ENCODE data around the gene CAMK4. TPM values are rescaled to one million over a fixed set of nuclear protein-coding genes. Genes with fewer than 3 reads are reported as not detected.

The CAMK4 gene
- total and polyA plus RNA-seq, 9 of the 15 experiments (the other 6 are each of a cell fraction or from before 2014, with no cell fraction given), result 0.35 TPM; not detected in 8

DNA sequence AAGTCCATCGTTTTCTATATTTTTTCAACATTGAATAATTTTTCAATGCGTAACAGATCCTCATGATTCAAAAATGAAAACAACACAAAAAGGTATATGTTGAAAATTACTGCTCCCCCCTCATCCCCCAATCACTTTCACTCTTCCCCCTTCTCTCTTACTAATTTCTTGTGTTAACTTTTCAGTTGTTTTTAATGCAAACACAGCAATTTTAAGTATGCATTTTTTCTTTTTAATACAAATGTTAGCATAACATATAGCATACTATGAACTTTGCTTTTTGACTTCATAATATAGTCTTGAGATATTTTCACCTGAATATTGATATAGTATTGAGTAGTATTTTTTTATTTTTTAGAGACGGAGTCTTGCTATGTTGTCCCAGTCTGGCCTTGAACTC is 41.1 kb upstream of the CAMK4 start (continued):
- TF ChIP-seq ARID1B (IDR thresholded peaks at IDR 0.05) (no peak), RFX1 (IDR thresholded peaks at IDR 0.05) (no peak), MAFK (IDR thresholded peaks at IDR 0.05; ENCODE audit: low read length) (peak; percentile 21; the same call in 1 of the 2 replicates), SMAD2 (IDR thresholded peaks at IDR 0.05; ENCODE audit: low read depth, low read length) (no peak), YY1 (IDR thresholded peaks at IDR 0.05; ENCODE audit: borderline replicate concordance in 1 of 3, control insufficient read depth in 1 of 3, extremely low read depth in 1 of 3, insufficient read depth in 3 of 3, insufficient read length in 1 of 3, insufficient replicate concordance in 2 of 3, low read depth in 1 of 3, low read length in 2 of 3) (no peak), STAT5B (CRISPR knock-in tag; IDR thresholded peaks at IDR 0.05) (no peak), PYGO2 (tag; IDR thresholded peaks at IDR 0.05) (no peak), NR2C1 (IDR thresholded peaks at IDR 0.05) (no peak), NR2C1 (tag; IDR thresholded peaks at IDR 0.05) (no peak), HDAC2 (IDR thresholded peaks at IDR 0.05) (no peak), ZNF232 (CRISPR knock-in tag; IDR thresholded peaks at IDR 0.05) (no peak), ZNF24 (IDR thresholded peaks at IDR 0.05) (no peak), BCL6 (CRISPR knock-in tag; IDR thresholded peaks at IDR 0.05) (no peak), GATAD2A (IDR thresholded peaks at IDR 0.05) (no peak), HDAC3 (IDR thresholded peaks at IDR 0.05; ENCODE audit: borderline replicate concordance, partially characterized antibody) (no peak), MAFG (tag; conservative IDR thresholded peaks at IDR 0.05) (peak; percentile 62), MAFF (IDR thresholded peaks at IDR 0.05; ENCODE audit: low read length) (peak; percentile 41; the same call in 1 of the 2 replicates), ZNF316 (IDR thresholded peaks at IDR 0.05) (peak; percentile 88), C11orf30 (IDR thresholded peaks at IDR 0.05; ENCODE audit: low read depth) (peak; percentile 74), CBX2 (IDR thresholded peaks at IDR 0.05; ENCODE audit: insufficient read depth, low read length, poor library complexity, severe bottlenecking) (no peak), ZKSCAN8 (CRISPR knock-in tag; IDR thresholded peaks at IDR 0.05) (no peak), SMAD3 (CRISPR knock-in tag; conservative IDR thresholded peaks at IDR 0.05) (no peak), ZSCAN29 (IDR thresholded peaks at IDR 0.05) (no peak)
- TF ChIP-seq, protein P1, sequence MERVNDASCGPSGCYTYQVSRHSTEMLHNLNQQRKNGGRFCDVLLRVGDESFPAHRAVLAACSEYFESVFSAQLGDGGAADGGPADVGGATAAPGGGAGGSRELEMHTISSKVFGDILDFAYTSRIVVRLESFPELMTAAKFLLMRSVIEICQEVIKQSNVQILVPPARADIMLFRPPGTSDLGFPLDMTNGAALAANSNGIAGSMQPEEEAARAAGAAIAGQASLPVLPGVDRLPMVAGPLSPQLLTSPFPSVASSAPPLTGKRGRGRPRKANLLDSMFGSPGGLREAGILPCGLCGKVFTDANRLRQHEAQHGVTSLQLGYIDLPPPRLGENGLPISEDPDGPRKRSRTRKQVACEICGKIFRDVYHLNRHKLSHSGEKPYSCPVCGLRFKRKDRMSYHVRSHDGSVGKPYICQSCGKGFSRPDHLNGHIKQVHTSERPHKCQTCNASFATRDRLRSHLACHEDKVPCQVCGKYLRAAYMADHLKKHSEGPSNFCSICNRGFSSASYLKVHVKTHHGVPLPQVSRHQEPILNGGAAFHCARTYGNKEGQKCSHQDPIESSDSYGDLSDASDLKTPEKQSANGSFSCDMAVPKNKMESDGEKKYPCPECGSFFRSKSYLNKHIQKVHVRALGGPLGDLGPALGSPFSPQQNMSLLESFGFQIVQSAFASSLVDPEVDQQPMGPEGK (CRISPR knock-in tag; IDR thresholded peaks at IDR 0.05; ENCODE audit: borderline replicate concordance), result no peak
